Ectodermal cell (in vitro differentiated cells): Measurements from ENCODE around the gene RBBP8.

Experiments
- H3K27ac ChIP-seq: 2 replicates; pipeline ENCODE4 v1.7.0; 2013; ENCODE audit warnings: mild to moderate bottlenecking, low read depth, low read length; ENCODE audit not compliant: insufficient read depth, poor library complexity, severe bottlenecking
- H3K27me3 ChIP-seq: 2 replicates; pipeline ENCODE4 v1.7.0; 2013; ENCODE audit warnings: mild to moderate bottlenecking, low read length; ENCODE audit not compliant: insufficient read depth, control insufficient read depth, poor library complexity, severe bottlenecking
- H3K36me3 ChIP-seq: one replicate; pipeline ENCODE4 v1.7.0; 2013; ENCODE audit warnings: low read length; ENCODE audit not compliant: control insufficient read depth, insufficient read depth
- H3K4me1 ChIP-seq: one replicate; pipeline ENCODE4 v1.7.0; 2013; ENCODE audit warnings: low read length; ENCODE audit not compliant: control insufficient read depth, insufficient read depth
- H3K4me3 ChIP-seq: 2 replicates; pipeline ENCODE4 v1.7.0; 2013; ENCODE audit warnings: low read depth, low read length, control low read depth; ENCODE audit not compliant: insufficient read depth
- H3K9me3 ChIP-seq: 2 replicates; pipeline ENCODE4 v1.7.0; 2013; ENCODE audit warnings: mild to moderate bottlenecking, low read length, moderate library complexity; ENCODE audit not compliant: control insufficient read depth
- WGBS, 2 experiments: methylation state at CpG; one replicate each; pipeline ENCODE4 v1.1.7; 2013; ENCODE audit warnings: missing lambda C conversion rate in 2 of 2; 5-methylcytosine and 5-hydroxymethylcytosine counted together

RBBP8 gene

DNA sequence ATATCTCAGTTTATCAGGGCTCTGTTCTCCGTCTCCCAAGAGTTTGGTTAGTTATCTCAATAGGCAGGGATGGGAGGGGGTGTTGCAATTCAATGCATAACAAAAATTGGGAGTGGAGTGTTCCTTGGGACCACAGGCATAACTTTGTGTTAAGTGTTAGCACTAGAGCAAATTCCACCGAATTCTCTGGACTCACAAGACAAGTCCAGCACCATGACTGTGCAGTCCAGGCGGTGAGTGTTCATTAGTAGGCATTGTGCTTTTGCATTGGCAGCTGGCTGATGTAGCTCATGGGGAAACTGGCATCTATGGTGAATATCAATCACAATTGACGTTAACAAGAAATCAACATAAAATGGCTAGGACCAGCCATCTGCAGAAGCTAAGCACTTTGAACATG is 123.2 kb downstream of the RBBP8 start:
- H3K27me3 ChIP-seq = no peaks in the 10 kb centered on the region
- H3K9me3 ChIP-seq = no peaks in the 10 kb centered on the region
- H3K36me3 ChIP-seq = no peaks in the 10 kb centered on the region
- 86 to 96% methylated on average over 4 of the region's 4 CpGs for WGBS, 2 experiments
- peaks cover 4% of the 10 kb centered on the region for H3K4me1 ChIP-seq
- H3K4me3 ChIP-seq = no peak overlapping the region
- no peak overlapping the region for H3K27ac ChIP-seq

- no peak overlapping the region for H3K27ac ChIP-seq
- H3K4me1 ChIP-seq = peaks cover 4% of the 10 kb centered on the region
- H3K4me3 ChIP-seq = no peak overlapping the region
- no peaks in the 10 kb centered on the region for H3K36me3 ChIP-seq
- H3K9me3 ChIP-seq = no peaks in the 10 kb centered on the region
- WGBS, 2 experiments = 91 to 98% methylated on average over 2 of the region's 2 CpGs
- no peaks in the 10 kb centered on the region for H3K27me3 ChIP-seq
These were observed 124.0 kb downstream of the RBBP8 start for GRCh38 chr18:23057096-23057495.

GRCh38 chr18:23058746-23059415 is 125.8 kb downstream of the RBBP8 start:
- Histone ChIP-seq H3K9me3 (no peaks in the 10 kb centered on the region), H3K27me3 (no peaks in the 10 kb centered on the region), H3K4me3 (no peak overlapping the region), H3K4me1 (peaks cover 4% of the 10 kb centered on the region), H3K36me3 (no peaks in the 10 kb centered on the region), H3K27ac (no peak overlapping the region)
- WGBS, 2 experiments = 88 to 89% methylated on average over 6 to 7 of the region's 7 CpGs

- no peak overlapping the region for H3K27ac ChIP-seq
- 79 to 84% methylated on average over 9 of the region's 9 CpGs for WGBS, 2 experiments
These were observed 126.7 kb downstream of the RBBP8 start for GRCh38 chr18:23059541-23060465.

DNA sequence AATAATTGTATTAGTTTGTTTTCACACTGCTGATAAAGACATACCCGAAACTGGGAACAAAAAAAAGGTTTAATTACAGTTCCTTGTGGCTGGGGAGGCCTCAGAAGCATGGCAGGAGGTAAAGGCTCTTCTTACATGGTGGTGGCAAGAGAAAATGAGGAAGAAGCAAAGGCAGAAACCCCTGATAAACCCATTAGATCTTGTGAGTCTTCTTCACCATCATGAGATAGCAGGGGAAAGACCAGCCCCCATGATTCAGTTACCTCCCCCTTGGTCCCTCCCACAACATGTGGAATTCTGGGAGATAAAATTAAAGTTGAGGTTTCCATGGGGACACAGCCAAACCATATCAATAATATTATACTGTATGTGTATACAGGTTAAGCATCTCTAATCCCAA is 128.9 kb downstream of the RBBP8 start:
- H3K27me3 ChIP-seq = no peaks in the 10 kb centered on the region
- no peaks in the 10 kb centered on the region for H3K9me3 ChIP-seq
- H3K36me3 ChIP-seq = no peaks in the 10 kb centered on the region
- H3K27ac ChIP-seq = no peak overlapping the region
- no peaks in the 10 kb centered on the region for H3K4me1 ChIP-seq
- 84 to 94% methylated on average over 1 of the region's 1 CpG for WGBS, 2 experiments
- H3K4me3 ChIP-seq = no peak overlapping the region

More at GRCh38 chr18:23059541-23060465, 126.7 kb downstream of the RBBP8 start:
- Histone ChIP-seq H3K4me1 (no peaks in the 10 kb centered on the region), H3K36me3 (no peaks in the 10 kb centered on the region), H3K4me3 (no peak overlapping the region), H3K27me3 (no peaks in the 10 kb centered on the region), H3K9me3 (no peaks in the 10 kb centered on the region)

GRCh38 chr18:23063502-23063901 is 130.4 kb downstream of the RBBP8 start:
- 89 to 93% methylated on average over 6 of the region's 6 CpGs for WGBS, 2 experiments
- no peak overlapping the region for H3K4me3 ChIP-seq
- no peaks in the 10 kb centered on the region for H3K9me3 ChIP-seq
- H3K27ac ChIP-seq = no peak overlapping the region
- H3K36me3 ChIP-seq = no peaks in the 10 kb centered on the region
- H3K27me3 ChIP-seq = no peaks in the 10 kb centered on the region
- H3K4me1 ChIP-seq = no peaks in the 10 kb centered on the region

GRCh38 chr18:23065234-23065806 is 132.2 kb downstream of the RBBP8 start:
- Histone ChIP-seq H3K4me1 (no peaks in the 10 kb centered on the region), H3K4me3 (no peak overlapping the region), H3K36me3 (no peaks in the 10 kb centered on the region), H3K9me3 (no peaks in the 10 kb centered on the region), H3K27ac (no peak overlapping the region), H3K27me3 (no peaks in the 10 kb centered on the region)
- 94 to 95% methylated on average over 4 of the region's 4 CpGs for WGBS, 2 experiments

DNA sequence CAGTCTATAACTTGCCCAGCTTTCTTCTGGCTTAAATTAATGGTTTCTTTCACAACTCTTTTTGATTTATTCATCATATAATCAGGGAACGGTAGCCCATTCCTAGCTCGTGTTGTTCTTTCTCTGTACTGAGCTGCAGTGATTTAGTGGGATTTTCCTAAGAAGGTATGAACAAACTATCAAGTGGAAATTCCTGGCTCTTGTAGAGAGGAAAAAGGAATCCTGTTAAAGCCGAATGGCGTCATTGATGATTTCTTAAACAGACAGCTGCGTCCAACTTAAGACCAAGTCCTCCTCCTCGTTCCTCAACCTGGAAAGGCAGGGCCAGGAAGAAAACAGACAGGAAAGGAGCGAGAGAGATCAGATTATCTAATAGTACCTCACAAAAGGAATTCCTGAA is 132.9 kb downstream of the RBBP8 start:
- no peak overlapping the region for H3K27ac ChIP-seq
- H3K36me3 ChIP-seq = no peaks in the 10 kb centered on the region
- H3K4me1 ChIP-seq = no peaks in the 10 kb centered on the region
- 92 to 95% methylated on average over 7 of the region's 7 CpGs for WGBS, 2 experiments
- H3K27me3 ChIP-seq = no peaks in the 10 kb centered on the region
- no peaks in the 10 kb centered on the region for H3K9me3 ChIP-seq
- H3K4me3 ChIP-seq = no peak overlapping the region

- H3K36me3 ChIP-seq = no peaks in the 10 kb centered on the region
- no peaks in the 10 kb centered on the region for H3K9me3 ChIP-seq
- H3K27ac ChIP-seq = no peak overlapping the region
- H3K27me3 ChIP-seq = no peaks in the 10 kb centered on the region
- WGBS, 2 experiments = 90 to 94% methylated on average over 5 of the region's 5 CpGs
- no peaks in the 10 kb centered on the region for H3K4me1 ChIP-seq
- no peak overlapping the region for H3K4me3 ChIP-seq
These were observed 133.4 kb downstream of the RBBP8 start for GRCh38 chr18:23066504-23067039.

- H3K27ac ChIP-seq = no peak overlapping the region
- no peaks in the 10 kb centered on the region for H3K27me3 ChIP-seq
- H3K4me3 ChIP-seq = no peak overlapping the region
- H3K4me1 ChIP-seq = no peaks in the 10 kb centered on the region
- WGBS, 2 experiments = 63 to 73% methylated on average over 4 of the region's 4 CpGs
- no peaks in the 10 kb centered on the region for H3K36me3 ChIP-seq
- no peaks in the 10 kb centered on the region for H3K9me3 ChIP-seq
These were observed 134.1 kb downstream of the RBBP8 start for GRCh38 chr18:23067236-23067635.
